Activated CD4-positive, alpha-beta T cell treated with anti-CD3 and anti-CD28 coated beads, Interleukin-2, amount 10 ng/mL, durations not matched to agents 24 days and 14 days (primary cell): ENCODE data around the gene MRPL21. TPM values are rescaled to one million over a fixed set of nuclear protein-coding genes. Genes with fewer than 3 reads are reported as not detected.
A peak's percentile ranks its signal among the peaks of the same experiment; 100 is the strongest.

Experiments
- DNase-seq: peaks from one replicate; pipeline ENCODE4 v3.0.0; 2022
- H3K27ac Mint-ChIP-seq: one replicate; pipeline ENCODE4 v1.8.0; 2022; ENCODE audit warnings: mild to moderate bottlenecking, mixed read lengths
- H3K27me3 Mint-ChIP-seq: one replicate; pipeline ENCODE4 v1.8.0; 2022; ENCODE audit warnings: mixed read lengths
- H3K36me3 Mint-ChIP-seq: one replicate; pipeline ENCODE4 v1.8.0; 2022; ENCODE audit warnings: low read depth, mild to moderate bottlenecking, mixed read lengths
- H3K4me1 Mint-ChIP-seq: one replicate; pipeline ENCODE4 v1.8.0; 2021; ENCODE audit warnings: mixed read lengths
- H3K4me3 Mint-ChIP-seq: one replicate; pipeline ENCODE4 v1.8.0; 2022; ENCODE audit warnings: mild to moderate bottlenecking, moderate library complexity, mixed read lengths
- H3K9me3 Mint-ChIP-seq: one replicate; pipeline ENCODE4 v1.8.0; 2021; ENCODE audit warnings: mixed read lengths
- intact Hi-C: fragments of 100-400 bp; cut with micrococcal nuclease; formaldehyde crosslinking; loops from one replicate; pipeline ENCODE4 v1.15.1; 2023
- total RNA-seq: library from RNA; stranded (reverse); gene quantifications from 2 replicates; pipeline ENCODE4 v1.2.3, GENCODE V29; 2022

MRPL21 gene
- total RNA-seq, 1 donor from 2014 or later: 128 TPM

- Mint-ChIP-seq H3K9me3 (no peaks in the 10 kb centered on the region), H3K4me3 (peak within 1 kb of the TSS; percentile 81), H3K27me3 (peaks cover 8% of the 10 kb centered on the region), H3K27ac (peak within 1 kb of the TSS; percentile 73), H3K4me1 (peaks cover 39% of the 10 kb centered on the region), H3K36me3 (no peaks in the 10 kb centered on the region)
- intact Hi-C loops: loop anchor here (2.0 to 5.0 kb wide), 5 partner anchors 91 to 1360 kb away; partner anchors contain the start of genes CCND1, FADD, PPP6R3 and TESMIN
- peak; percentile 94 for DNase-seq
Observed at GRCh38 chr11:68841718-68842426, 61.8 kb downstream of the MRPL21 start, which contains the start of gene CPT1A. Gene CPT1A, minus strand, starts transcription at chr11:68841916. Its CDS starts 26,442 bp downstream, at chr11:68815474.

Other genes with a start within 250 kb of the MRPL21 start
- gene GAL, start 219.3 kb downstream of the MRPL21 start, total RNA-seq: 0.92 and 1.8 TPM in 2 replicates
- 1.4 and 1.6 TPM in 2 replicates for gene TESMIN, start 152.3 kb downstream of the MRPL21 start, total RNA-seq
- 25.2 and 25.9 TPM in 2 replicates for gene CPT1A, start 61.9 kb downstream of the MRPL21 start, total RNA-seq
- gene IGHMBP2, start 59 bp upstream of the MRPL21 start, total RNA-seq: 39.2 and 39.8 TPM in 2 replicates
- not detected in 2 replicates for gene MRGPRD, start 77.2 kb upstream of the MRPL21 start, total RNA-seq
- not detected in 2 replicates for gene MRGPRF, start 109.4 kb upstream of the MRPL21 start, total RNA-seq
- gene TPCN2, start 145.1 kb upstream of the MRPL21 start, total RNA-seq: 15.7 and 16.8 TPM in 2 replicates